Bronchial epithelial cell (primary cell): ENCODE measurements around the gene PROSER2. TPM values are rescaled to one million over a fixed set of nuclear protein-coding genes. Genes with fewer than 3 reads are reported as not detected.

Source experiments
- DNase-seq: peaks from one replicate; pipeline ENCODE4 v3.0.0-alpha.2; 2010; ENCODE audit warnings: low read depth
- FAIRE-seq: peaks from 2 replicates; lab custom pipeline; 2011; peaks lifted over from hg19 to GRCh38; lab: Jason Lieb, UNC
- H3K27me3 ChIP-seq: 2 replicates; pipeline ENCODE4 v1.5.1; 2011; ENCODE audit warnings: low read length; ENCODE audit not compliant: control insufficient read depth, insufficient read depth
- H3K36me3 ChIP-seq: 2 replicates; pipeline ENCODE4 v1.5.1; 2011; ENCODE audit warnings: low read length; ENCODE audit not compliant: control insufficient read depth, insufficient read depth
- H3K4me3 ChIP-seq: 2 replicates; pipeline ENCODE4 v1.5.1; 2011; ENCODE audit warnings: mild to moderate bottlenecking, low read depth, low read length, control low read depth
- total RNA-seq: library from RNA; depleted of rRNA; stranded (reverse); fragments of >200 nt; gene quantifications from 2 replicates; pipeline ENCODE4 v1.2.1, GENCODE V29; 2014
- TF ChIP-seq, protein P1 (sequence below): IDR thresholded peaks from 2 replicates; pipeline ENCODE4 v1.5.1; 2011; ENCODE audit warnings: mild to moderate bottlenecking, moderate library complexity, low read length, control low read depth, inconsistent platforms; ENCODE audit not compliant: insufficient read depth, severe bottlenecking

The PROSER2 gene
- total RNA-seq, 1 donor from 2014 or later, result 20.8 TPM

DNA sequence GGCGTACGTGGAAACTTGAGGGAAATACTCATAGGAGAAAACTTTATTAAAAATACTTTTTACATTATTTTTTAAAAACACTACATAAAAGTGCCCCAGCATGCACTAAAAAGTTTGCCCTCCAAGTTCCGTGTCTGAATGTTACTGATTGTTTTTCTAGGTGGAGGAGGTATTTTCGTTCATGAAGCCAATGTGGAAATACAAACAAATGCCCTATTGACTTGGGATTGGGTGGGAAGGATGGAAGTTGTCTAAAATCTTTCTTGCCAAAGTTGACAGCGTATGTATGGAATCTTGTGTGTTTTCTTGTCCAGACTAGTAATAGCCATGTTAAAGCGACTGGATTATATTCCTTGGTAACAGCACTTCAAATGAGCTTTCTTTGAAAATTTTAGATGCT is 1.2 kb downstream of the PROSER2 start:
- H3K4me3 ChIP-seq, result peak overlapping the region; percentile 86
- no peaks in the 10 kb centered on the region for H3K27me3 ChIP-seq
- H3K36me3 ChIP-seq, result no peaks in the 10 kb centered on the region
- FAIRE-seq (no peak), DNase-seq (peak; percentile 50)
- TF ChIP-seq, protein P1, sequence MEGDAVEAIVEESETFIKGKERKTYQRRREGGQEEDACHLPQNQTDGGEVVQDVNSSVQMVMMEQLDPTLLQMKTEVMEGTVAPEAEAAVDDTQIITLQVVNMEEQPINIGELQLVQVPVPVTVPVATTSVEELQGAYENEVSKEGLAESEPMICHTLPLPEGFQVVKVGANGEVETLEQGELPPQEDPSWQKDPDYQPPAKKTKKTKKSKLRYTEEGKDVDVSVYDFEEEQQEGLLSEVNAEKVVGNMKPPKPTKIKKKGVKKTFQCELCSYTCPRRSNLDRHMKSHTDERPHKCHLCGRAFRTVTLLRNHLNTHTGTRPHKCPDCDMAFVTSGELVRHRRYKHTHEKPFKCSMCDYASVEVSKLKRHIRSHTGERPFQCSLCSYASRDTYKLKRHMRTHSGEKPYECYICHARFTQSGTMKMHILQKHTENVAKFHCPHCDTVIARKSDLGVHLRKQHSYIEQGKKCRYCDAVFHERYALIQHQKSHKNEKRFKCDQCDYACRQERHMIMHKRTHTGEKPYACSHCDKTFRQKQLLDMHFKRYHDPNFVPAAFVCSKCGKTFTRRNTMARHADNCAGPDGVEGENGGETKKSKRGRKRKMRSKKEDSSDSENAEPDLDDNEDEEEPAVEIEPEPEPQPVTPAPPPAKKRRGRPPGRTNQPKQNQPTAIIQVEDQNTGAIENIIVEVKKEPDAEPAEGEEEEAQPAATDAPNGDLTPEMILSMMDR, result no peak

DNA sequence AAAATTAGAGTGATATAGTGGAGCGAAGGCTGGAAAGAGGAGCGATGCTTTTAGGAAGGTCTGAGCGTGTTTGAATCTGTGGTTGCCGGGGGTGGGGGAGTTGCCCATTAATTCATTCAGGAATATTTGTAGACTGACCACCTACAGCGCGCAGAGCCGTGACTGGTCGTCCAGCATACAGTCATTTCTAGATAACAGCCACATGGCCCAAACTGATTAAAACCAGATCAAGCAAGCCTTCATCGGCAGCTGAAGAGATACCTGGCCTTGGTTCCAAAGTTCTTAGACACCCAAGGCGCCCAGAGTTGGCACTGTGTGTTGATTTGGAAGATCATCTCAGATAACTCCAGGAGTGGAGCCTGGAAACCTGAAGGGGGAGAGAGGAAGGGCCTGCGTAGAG is 1.7 kb downstream of the PROSER2 start:
- TF ChIP-seq, protein P1, result no peak
- FAIRE-seq (no peak), DNase-seq (peak; percentile 62)
- peak overlapping the region; percentile 86 for H3K4me3 ChIP-seq
- H3K36me3 ChIP-seq, result no peaks in the 10 kb centered on the region
- no peaks in the 10 kb centered on the region for H3K27me3 ChIP-seq

DNA sequence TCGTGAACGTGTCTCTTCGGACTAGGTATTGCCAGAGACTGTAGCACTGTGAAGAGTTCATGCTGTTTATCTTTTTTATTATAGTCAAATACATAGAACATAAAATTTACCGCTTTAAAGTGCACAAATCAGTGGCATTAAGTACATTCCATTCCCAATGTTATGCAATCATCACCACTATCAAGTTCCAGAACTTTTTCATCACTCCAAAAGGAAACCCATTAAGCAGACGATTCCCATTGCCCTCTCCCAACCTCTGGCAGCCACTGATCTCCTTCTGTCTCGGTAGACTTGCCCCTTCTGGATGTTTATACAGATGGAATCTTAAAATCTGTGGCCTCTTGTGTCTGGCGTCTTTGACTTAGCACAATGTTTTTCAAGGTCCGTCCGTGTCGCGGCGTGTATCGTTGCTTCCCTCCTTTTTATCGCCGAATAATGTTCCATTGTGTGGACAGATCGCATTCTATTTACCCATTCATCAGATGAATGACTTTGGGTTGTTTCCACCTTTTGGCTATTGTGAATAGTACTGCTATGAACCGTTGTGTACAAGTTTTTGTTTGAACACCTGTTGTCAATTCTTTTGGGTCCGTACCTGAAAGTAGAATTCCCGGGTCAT is 2.7 kb downstream of the PROSER2 start:
- TF ChIP-seq, protein P1, result no peak
- H3K4me3 ChIP-seq, result peak overlapping the region; percentile 86
- DNase-seq, result no peak
- H3K36me3 ChIP-seq, result no peaks in the 10 kb centered on the region
- no peak for FAIRE-seq
- no peaks in the 10 kb centered on the region for H3K27me3 ChIP-seq

DNA sequence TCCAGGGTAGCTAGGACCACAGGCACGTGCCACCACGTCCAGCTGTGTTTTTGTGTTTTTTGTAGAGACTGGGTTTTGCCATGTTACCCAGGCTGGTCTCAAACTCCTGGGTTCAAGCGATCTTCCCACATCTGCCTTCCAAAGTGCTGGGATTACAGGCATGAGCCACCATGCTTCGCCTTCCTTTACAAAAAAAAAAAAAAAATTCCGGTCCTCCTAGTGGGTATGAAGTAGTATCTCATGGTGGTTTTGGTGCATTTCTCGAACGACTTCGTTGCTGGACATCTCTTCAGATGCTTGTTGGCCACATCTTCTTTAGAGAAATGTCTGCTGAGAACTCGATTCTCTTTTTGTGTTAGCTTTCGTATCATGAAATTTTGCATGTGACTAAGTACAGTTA is 3.9 kb downstream of the PROSER2 start:
- FAIRE-seq, result no peak

DNA sequence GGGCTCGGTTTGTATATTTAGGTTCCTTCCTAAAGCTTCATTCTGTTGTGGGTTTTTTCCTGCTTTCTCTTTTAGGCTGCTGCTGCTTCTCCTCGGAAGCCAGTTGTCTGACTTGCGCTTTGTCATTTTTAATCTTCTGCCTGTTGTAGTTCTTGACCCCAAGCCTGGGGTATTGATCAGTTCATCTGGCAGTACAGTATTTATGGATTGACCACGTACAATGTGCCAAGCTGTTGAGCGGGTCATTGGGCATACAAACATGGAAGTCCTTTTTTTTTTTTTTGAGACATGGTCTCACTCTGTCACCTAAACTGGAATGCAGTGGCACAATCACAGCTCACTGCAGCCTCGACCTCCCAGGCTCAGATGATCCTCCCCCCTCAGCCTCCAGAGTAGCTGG is 4.3 kb downstream of the PROSER2 start:
- Histone ChIP-seq H3K4me3 (no peak overlapping the region), H3K27me3 (no peaks in the 10 kb centered on the region), H3K36me3 (no peaks in the 10 kb centered on the region)
- FAIRE-seq (no peak), DNase-seq (no peak)
- TF ChIP-seq, protein P1, result no peak

More for the DNA sequence above, 3.9 kb downstream of the PROSER2 start:
- H3K4me3 ChIP-seq, result no peak overlapping the region
- DNase-seq, result no peak
- TF ChIP-seq, protein P1, result no peak
- H3K36me3 ChIP-seq, result no peaks in the 10 kb centered on the region
- no peaks in the 10 kb centered on the region for H3K27me3 ChIP-seq
